Measurements from ENCODE around the gene AGBL1. TPM values are rescaled to one million over a fixed set of nuclear protein-coding genes. Genes with fewer than 3 reads are reported as not detected.

The AGBL1 gene
- total and polyA plus RNA-seq, 11 donors: under 0.01 to 0.08 (median 0.02) TPM; not detected in 8

DNA sequence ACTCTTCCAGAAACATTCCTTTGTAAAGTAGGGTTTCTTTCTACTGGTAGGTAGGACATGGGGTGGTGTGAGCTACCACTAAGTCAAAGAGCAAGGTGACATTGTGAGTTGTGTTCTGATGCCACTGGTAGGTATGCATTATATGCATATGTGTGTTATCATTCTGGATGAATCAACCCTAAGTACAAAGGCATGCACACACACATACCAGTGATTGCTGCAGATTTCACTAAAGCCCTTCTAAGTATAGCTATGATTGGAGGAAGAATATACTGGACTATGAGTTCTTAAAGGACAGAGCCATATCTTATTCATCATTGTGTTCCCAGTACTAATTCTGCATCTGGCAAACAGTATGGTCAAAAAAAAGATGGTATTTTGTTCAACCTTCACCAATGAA is 646.0 kb downstream of the AGBL1 start:
- Histone ChIP-seq H3K27me3 (no peaks in the 10 kb centered on the region), H3K4me3 (no peak overlapping the region), H3K4me1 (no peaks in the 10 kb centered on the region), H3K9me3 (no peaks in the 10 kb centered on the region), H3K27ac (no peak overlapping the region), H3K36me3 (no peaks in the 10 kb centered on the region)
- no peak for DNase-seq
- TF ChIP-seq, protein P1, sequence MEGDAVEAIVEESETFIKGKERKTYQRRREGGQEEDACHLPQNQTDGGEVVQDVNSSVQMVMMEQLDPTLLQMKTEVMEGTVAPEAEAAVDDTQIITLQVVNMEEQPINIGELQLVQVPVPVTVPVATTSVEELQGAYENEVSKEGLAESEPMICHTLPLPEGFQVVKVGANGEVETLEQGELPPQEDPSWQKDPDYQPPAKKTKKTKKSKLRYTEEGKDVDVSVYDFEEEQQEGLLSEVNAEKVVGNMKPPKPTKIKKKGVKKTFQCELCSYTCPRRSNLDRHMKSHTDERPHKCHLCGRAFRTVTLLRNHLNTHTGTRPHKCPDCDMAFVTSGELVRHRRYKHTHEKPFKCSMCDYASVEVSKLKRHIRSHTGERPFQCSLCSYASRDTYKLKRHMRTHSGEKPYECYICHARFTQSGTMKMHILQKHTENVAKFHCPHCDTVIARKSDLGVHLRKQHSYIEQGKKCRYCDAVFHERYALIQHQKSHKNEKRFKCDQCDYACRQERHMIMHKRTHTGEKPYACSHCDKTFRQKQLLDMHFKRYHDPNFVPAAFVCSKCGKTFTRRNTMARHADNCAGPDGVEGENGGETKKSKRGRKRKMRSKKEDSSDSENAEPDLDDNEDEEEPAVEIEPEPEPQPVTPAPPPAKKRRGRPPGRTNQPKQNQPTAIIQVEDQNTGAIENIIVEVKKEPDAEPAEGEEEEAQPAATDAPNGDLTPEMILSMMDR (IDR thresholded peaks at IDR 0.05): no peak
- TF ChIP-seq POLR2A (IDR thresholded peaks at IDR 0.05): no peak
- no peak for ATAC-seq
- intact Hi-C loops (cut with DNase I): no loop called here

- Histone ChIP-seq H3K9me3 (peaks cover 0 to 9% (median 0%) of the 10 kb centered on the region in 12 donors), H3K4me1 (no peaks in the 10 kb centered on the region), H3K27ac (no peak overlapping the region), H3K27me3 (no peaks in the 10 kb centered on the region), H3K36me3 (no peaks in the 10 kb centered on the region), H3K4me3 (no peak overlapping the region)
- DNase-seq: no peak
- no peak for ATAC-seq
- 83 to 93% (median 88%) methylated on average over 5 of the region's 5 CpGs for WGBS, 4 donors
- intact Hi-C loops (cut with DNase I): no loop called here
- TF ChIP-seq POLR2A (IDR thresholded peaks at IDR 0.05): no peak
- TF ChIP-seq, protein P1 (IDR thresholded peaks at IDR 0.05): no peak
Observed at GRCh38 chr15:86735247-86736040, 655.8 kb downstream of the AGBL1 start.

DNA sequence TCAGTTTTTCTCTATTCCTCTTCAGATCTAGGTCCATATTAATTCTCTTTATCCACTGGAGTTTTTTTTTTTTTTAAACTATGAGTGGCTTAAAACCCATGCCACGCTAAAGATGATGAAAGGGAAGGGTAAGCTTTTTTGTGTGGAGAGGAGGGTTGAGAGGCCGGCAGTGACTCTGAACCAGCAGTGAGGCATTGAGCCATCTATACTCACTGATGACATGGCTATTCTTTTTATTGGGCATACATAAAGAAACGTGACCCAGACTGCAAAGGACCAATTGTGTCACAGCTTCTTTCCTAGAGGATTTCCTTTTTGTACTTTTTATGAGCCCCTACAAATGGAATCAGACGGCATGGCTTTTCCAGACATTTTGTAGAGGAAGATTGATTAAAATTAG is 662.2 kb downstream of the AGBL1 start:
- no peaks in the 10 kb centered on the region for H3K27me3 ChIP-seq
- WGBS, 4 donors: 66 to 76% (median 69%) methylated on average over 4 of the region's 4 CpGs
- H3K9me3 ChIP-seq: peaks cover 0 to 9% (median 0%) of the 10 kb centered on the region in 12 donors
- H3K36me3 ChIP-seq: no peaks in the 10 kb centered on the region
- ATAC-seq (no peak), DNase-seq (no peak)
- no peak overlapping the region for H3K27ac ChIP-seq
- no peaks in the 10 kb centered on the region for H3K4me1 ChIP-seq
- intact Hi-C loops (cut with DNase I): loop anchor here in 3 of 10 donors (5.0 to 10.0 kb wide), 2 partner anchors 115 to 507 kb away; no protein-coding TSS in a partner anchor
- H3K4me3 ChIP-seq: no peak overlapping the region
- TF ChIP-seq, protein P1 (IDR thresholded peaks at IDR 0.05): no peak
- no peak for TF ChIP-seq POLR2A (IDR thresholded peaks at IDR 0.05)

DNA sequence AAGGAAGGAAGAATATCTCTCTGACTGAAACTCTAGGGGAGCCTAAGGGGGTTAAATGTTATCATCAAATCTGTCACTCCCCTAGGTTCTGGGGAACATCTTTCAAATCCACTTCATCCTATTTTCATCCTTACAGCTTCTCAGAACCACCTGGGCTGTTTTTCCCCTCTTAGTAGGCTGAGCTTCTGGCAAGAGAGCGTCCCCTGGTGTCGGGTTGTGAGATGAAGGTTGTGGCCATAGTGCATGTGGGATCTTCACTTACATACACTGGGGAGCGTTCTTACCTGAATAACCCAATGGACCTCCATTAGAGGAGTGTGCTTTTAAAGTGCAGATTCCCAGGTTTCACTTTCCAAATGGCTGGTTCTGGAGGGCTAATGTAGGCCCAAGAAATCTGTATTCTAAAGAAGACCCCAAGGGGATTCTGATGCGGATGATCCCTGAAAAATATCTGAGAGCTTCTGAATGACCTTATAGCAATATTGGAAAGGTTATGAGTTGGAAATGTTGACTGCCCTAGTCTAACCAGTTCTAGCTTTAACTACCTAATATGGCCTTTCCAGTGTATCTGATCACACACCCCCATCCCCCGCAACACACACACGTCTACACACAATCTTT is 663.7 kb downstream of the AGBL1 start:
- H3K9me3 ChIP-seq: peaks cover 0 to 4% (median 0%) of the 10 kb centered on the region in 12 donors
- TF ChIP-seq POLR2A (IDR thresholded peaks at IDR 0.05): no peak
- TF ChIP-seq, protein P1 (IDR thresholded peaks at IDR 0.05): peak in 9 of 12 donors; percentile 30 to 56 (median 49)
- ATAC-seq: no peak
- 56 to 70% (median 61%) methylated on average over 6 of the region's 6 CpGs for whole genome bisulfite sequencing, 4 donors
- H3K27me3 ChIP-seq: no peaks in the 10 kb centered on the region
- H3K4me3 ChIP-seq: no peak overlapping the region
- peak in 2 of 5 donors; percentile 17 to 49 for DNase-seq
- intact Hi-C loops (cut with DNase I): loop anchor here in 3 of 10 donors (5.0 to 10.0 kb wide), 2 partner anchors 116 to 509 kb away; no protein-coding TSS in a partner anchor
- H3K27ac ChIP-seq: no peak overlapping the region
- no peaks in the 10 kb centered on the region for H3K4me1 ChIP-seq
- H3K36me3 ChIP-seq: no peaks in the 10 kb centered on the region

All from heart left ventricle (tissue), 16 donors.